Measurements from ENCODE around the gene GJD3. TPM values are rescaled to one million over a fixed set of nuclear protein-coding genes. Genes with fewer than 3 reads are reported as not detected.
A peak's percentile ranks its signal among the peaks of the same experiment; 100 is the strongest.

The GJD3 gene
- polyA plus RNA-seq, 4 donors = 0.32 to 1.1 TPM; not detected in 2

DNA sequence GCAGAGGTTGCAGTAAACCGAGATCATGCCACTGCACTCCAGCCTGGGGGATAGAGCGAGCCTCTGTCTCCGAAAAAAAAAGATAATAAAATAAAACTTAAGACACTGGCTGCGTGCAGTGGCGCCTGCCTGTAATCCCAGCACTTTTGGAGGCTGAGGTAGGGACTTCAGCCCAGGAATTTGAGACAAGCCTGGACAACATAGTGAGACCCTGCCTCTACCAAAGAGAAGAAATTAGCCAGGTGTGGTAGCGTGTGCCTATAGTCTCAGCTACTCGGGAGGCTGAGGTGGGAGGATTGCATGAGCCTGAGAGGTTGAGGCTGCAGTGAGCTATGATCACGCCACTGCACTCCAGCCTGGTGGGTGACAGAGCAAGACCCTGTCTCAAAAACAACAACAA is 28.9 kb downstream of the GJD3 start:
- Histone ChIP-seq H3K36me3 (ENCODE audit: control insufficient read depth in 3 of 3, insufficient read depth in 2 of 3, low read depth in 1 of 3, low read length in 3 of 3) (peaks cover 0 to 76% (median 4%) of the 10 kb centered on the region in 3 donors), H3K9me3 (ENCODE audit: control insufficient read depth in 2 of 2, insufficient read depth in 1 of 2, low read depth in 1 of 2, low read length in 1 of 2) (no peaks in the 10 kb centered on the region), H3K27me3 (ENCODE audit: control insufficient read depth in 3 of 3, insufficient read depth in 3 of 3, low read length in 3 of 3) (no peaks in the 10 kb centered on the region), H3K27ac (ENCODE audit: low read depth in 1 of 3, low read length in 2 of 3) (peak overlapping the region in 1 of 3 donors; percentile 22), H3K4me1 (ENCODE audit: control insufficient read depth in 3 of 3, insufficient read depth in 2 of 3, low read depth in 1 of 3, low read length in 2 of 3) (peaks cover 0 to 16% (median 13%) of the 10 kb centered on the region in 3 donors), H3K4me3 (ENCODE audit: low read depth in 1 of 3, low read length in 3 of 3) (no peak overlapping the region)
- FAIRE-seq (no peak), DNase-seq (no peak)
- WGBS, 3 donors = 85 to 91% (median 91%) methylated on average over 8 of the region's 8 CpGs

DNA sequence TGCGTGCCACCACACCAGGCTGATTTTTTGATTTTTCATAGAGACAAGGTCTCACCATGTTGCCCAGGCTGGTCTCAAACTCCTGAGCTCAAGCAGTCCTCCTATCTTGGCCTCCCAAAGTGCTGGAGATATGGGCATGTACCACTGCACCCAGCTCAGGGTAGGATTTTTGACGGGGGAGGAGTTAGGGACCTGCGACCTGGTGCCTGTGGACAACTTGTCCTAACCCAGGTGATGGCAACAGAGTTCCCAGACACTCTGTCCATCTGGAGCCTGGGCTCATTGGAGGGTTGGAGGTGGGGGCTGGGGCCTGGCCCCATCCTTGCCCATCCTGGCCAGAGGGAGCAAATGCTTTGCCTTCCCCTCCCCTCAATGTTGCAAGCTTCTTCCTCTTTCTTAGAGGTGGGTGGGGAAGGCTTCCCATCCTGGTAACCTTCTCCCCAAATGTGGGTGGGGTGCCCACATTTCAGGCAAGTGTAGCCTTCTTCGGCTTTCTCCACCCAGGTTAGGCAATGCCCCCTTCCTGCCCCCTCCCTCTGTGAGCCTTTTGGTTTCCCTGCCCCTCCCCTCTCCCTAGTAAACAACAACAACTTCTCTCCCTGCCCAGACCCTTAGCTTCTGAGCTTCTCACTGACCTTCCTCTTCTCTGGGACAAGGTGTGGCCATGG is 30.6 kb downstream of the GJD3 start:
- Histone ChIP-seq H3K36me3 (ENCODE audit: control insufficient read depth in 3 of 3, insufficient read depth in 2 of 3, low read depth in 1 of 3, low read length in 3 of 3) (peaks cover 0 to 70% (median 4%) of the 10 kb centered on the region in 3 donors), H3K4me1 (ENCODE audit: control insufficient read depth in 3 of 3, insufficient read depth in 2 of 3, low read depth in 1 of 3, low read length in 2 of 3) (peaks cover 0 to 21% (median 19%) of the 10 kb centered on the region in 3 donors), H3K27me3 (ENCODE audit: control insufficient read depth in 3 of 3, insufficient read depth in 3 of 3, low read length in 3 of 3) (no peaks in the 10 kb centered on the region), H3K27ac (ENCODE audit: low read depth in 1 of 3, low read length in 2 of 3) (peak overlapping the region in 1 of 3 donors; percentile 16), H3K4me3 (ENCODE audit: low read depth in 1 of 3, low read length in 3 of 3) (no peak overlapping the region), H3K9me3 (ENCODE audit: control insufficient read depth in 2 of 2, insufficient read depth in 1 of 2, low read depth in 1 of 2, low read length in 1 of 2) (no peaks in the 10 kb centered on the region)
- no peak for DNase-seq
- 80 to 97% (median 87%) methylated on average over 4 of the region's 4 CpGs for WGBS, 3 donors
- FAIRE-seq = no peak

DNA sequence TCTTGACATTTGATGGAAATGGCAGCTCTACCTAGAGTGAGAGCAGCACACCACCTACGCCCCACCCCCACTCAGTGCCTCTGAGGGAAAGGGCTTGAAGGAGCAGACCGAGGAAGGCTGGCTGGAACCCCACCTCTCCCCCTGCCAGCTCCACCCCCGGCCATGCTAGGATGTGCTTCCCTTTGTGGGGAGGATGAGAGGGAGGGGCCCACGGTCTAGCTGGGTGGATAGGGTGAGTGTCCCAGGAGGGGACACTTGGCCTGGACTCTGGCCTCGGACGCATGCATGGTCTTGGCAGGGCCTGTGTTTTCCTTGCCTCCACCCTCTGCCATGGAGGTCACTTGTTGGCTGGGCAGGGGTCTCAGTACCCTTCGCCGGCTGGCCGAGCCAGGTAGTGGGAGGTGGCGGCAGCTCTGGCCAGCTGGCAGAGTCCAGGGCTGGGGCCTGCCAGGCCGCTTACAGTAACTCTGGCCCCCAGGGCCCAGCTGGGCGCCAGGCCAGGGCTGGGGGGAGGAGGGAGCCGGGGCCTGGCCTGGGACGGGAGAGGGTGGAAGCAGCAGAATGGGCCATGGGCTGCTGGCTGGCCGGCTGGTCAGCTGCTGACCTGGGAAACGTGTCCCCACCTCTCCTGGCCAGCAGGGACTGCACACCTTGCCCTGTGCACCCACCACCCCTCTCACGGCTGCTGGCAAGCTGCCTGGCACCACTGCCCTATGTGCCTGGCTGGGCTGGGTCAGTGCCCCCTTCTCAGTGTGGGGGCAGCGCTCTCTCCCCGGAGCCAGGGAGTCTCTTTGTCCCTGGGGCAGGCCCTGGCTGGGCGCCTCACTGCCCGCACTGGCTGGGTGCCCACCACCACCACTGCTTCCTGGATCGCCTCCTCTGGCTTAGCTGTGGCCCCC is 32.5 kb downstream of the GJD3 start:
- 48 to 77% (median 65%) methylated on average over 12 to 22 of the region's 22 CpGs for WGBS, 3 donors
- DNase-seq = no peak
- peaks cover 7 to 29% (median 29%) of the 10 kb centered on the region in 3 donors for H3K4me1 ChIP-seq (ENCODE audit: control insufficient read depth in 3 of 3, insufficient read depth in 2 of 3, low read depth in 1 of 3, low read length in 2 of 3)
- H3K9me3 ChIP-seq (ENCODE audit: control insufficient read depth in 2 of 2, insufficient read depth in 1 of 2, low read depth in 1 of 2, low read length in 1 of 2) = no peaks in the 10 kb centered on the region
- no peak for FAIRE-seq
- H3K27ac ChIP-seq (ENCODE audit: low read depth in 1 of 3, low read length in 2 of 3) = peak overlapping the region; percentile 5 to 69 (median 21)
- no peak overlapping the region for H3K4me3 ChIP-seq (ENCODE audit: low read depth in 1 of 3, low read length in 3 of 3)
- no peaks in the 10 kb centered on the region for H3K27me3 ChIP-seq (ENCODE audit: control insufficient read depth in 3 of 3, insufficient read depth in 3 of 3, low read length in 3 of 3)
- H3K36me3 ChIP-seq (ENCODE audit: control insufficient read depth in 3 of 3, insufficient read depth in 2 of 3, low read depth in 1 of 3, low read length in 3 of 3) = peaks cover 0 to 65% (median 0%) of the 10 kb centered on the region in 3 donors

DNA sequence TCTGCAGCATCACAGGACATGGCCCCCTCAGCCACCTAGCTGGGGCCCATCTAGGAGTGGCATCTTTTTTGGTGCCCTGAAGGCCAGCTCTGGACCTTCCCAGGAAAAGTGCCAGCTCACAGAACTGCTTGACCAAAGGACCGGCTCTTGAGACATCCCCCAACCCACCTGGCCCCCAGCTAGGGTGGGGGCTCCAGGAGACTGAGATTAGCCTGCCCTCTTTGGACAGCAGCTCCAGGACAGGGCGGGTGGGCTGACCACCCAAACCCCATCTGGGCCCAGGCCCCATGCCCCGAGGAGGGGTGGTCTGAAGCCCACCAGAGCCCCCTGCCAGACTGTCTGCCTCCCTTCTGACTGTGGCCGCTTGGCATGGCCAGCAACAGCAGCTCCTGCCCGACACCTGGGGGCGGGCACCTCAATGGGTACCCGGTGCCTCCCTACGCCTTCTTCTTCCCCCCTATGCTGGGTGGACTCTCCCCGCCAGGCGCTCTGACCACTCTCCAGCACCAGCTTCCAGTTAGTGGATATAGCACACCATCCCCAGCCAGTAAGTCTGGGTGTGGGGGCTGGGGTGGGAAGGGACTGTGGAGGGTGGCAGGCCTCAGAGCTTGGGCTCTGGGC is 33.6 kb downstream of the GJD3 start:
- H3K27ac ChIP-seq (ENCODE audit: low read depth in 1 of 3, low read length in 2 of 3) = peak overlapping the region in 1 of 3 donors; percentile 69
- 90 to 95% (median 92%) methylated on average over 9 to 10 of the region's 10 CpGs for WGBS, 3 donors
- no peaks in the 10 kb centered on the region for H3K27me3 ChIP-seq (ENCODE audit: control insufficient read depth in 3 of 3, insufficient read depth in 3 of 3, low read length in 3 of 3)
- no peak overlapping the region for H3K4me3 ChIP-seq (ENCODE audit: low read depth in 1 of 3, low read length in 3 of 3)
- FAIRE-seq = no peak
- no peak for DNase-seq
- H3K36me3 ChIP-seq (ENCODE audit: control insufficient read depth in 3 of 3, insufficient read depth in 2 of 3, low read depth in 1 of 3, low read length in 3 of 3) = peaks cover 0 to 72% (median 0%) of the 10 kb centered on the region in 3 donors
- no peaks in the 10 kb centered on the region for H3K9me3 ChIP-seq (ENCODE audit: control insufficient read depth in 2 of 2, insufficient read depth in 1 of 2, low read depth in 1 of 2, low read length in 1 of 2)
- H3K4me1 ChIP-seq (ENCODE audit: control insufficient read depth in 3 of 3, insufficient read depth in 2 of 3, low read depth in 1 of 3, low read length in 2 of 3) = peaks cover 17 to 40% (median 38%) of the 10 kb centered on the region in 3 donors

DNA sequence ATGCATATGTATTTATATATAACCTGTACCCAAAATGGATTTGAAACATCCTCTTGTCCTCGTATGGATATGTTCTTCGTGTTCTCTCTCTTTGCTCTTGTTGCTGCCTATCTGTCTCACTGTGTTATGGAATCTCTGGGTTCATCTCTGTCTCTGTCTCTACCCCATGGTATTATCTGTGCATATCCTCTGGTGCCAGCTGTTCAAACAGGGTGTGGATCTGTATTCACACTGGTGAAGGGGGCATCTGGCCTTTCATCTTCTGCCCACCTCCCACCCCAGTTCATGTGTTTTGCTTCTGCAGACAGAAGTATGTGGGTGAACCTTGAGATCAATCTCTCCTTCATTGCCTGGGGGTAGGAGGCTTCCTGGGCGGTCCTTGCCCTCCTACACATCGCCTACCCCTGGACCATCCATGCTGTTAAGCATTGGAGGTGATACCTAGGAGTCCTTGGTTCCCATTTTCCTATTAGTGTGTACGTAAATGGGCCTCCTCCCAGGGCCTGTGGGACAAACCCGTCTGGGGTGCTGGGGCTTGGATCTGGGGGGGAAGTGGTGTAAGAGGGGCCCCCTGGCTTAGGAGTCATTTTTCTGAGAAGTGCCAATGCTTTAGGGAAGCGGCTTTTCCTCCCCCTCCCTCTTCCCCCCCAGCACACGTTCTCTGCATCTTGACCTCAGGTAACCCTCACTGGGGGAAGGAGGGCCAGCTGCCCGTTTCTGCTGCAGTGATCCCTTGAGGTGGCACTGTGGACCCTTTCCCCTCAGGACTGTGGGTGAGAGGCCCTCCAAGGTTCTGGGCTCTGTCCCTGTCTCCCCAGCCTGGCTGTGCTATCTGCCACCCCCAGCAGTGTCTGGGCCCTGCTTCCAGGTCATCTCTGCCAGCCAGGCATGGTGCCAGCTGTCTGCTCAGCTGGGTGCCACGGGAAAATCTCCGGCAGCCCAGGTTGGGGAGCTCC is 34.4 kb downstream of the GJD3 start:
- H3K27me3 ChIP-seq (ENCODE audit: control insufficient read depth in 3 of 3, insufficient read depth in 3 of 3, low read length in 3 of 3) = no peaks in the 10 kb centered on the region
- H3K36me3 ChIP-seq (ENCODE audit: control insufficient read depth in 3 of 3, insufficient read depth in 2 of 3, low read depth in 1 of 3, low read length in 3 of 3) = peaks cover 0 to 69% (median 0%) of the 10 kb centered on the region in 3 donors
- DNase-seq (no peak), FAIRE-seq (no peak)
- peaks cover 18 to 44% (median 43%) of the 10 kb centered on the region in 3 donors for H3K4me1 ChIP-seq (ENCODE audit: control insufficient read depth in 3 of 3, insufficient read depth in 2 of 3, low read depth in 1 of 3, low read length in 2 of 3)
- peak overlapping the region in 1 of 3 donors; percentile 50 for H3K27ac ChIP-seq (ENCODE audit: low read depth in 1 of 3, low read length in 2 of 3)
- WGBS, 3 donors = 32 to 43% (median 35%) methylated on average over 9 to 11 of the region's 11 CpGs
- no peaks in the 10 kb centered on the region for H3K9me3 ChIP-seq (ENCODE audit: control insufficient read depth in 2 of 2, insufficient read depth in 1 of 2, low read depth in 1 of 2, low read length in 1 of 2)
- H3K4me3 ChIP-seq (ENCODE audit: low read depth in 1 of 3, low read length in 3 of 3) = no peak overlapping the region

DNA sequence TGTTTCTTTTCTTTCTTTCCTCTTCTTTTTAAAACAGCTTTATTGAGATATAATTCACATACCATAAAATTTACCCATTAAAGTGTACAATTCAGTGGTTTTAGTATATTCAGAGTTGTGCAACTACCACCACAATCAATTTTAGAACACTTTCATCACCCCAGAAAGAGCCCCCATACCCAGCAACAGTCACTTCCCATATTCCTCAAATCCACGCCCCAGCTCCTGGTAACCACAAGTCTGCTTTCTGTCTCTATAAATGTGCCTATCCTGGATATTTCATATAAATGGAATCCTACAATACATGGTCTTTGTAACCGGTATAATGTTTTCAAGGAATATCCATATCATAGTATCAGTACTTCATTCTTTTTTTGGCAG is 36.2 kb downstream of the GJD3 start:
- WGBS, 3 donors = 91 to 94% (median 92%) methylated on average over 2 of the region's 2 CpGs
- FAIRE-seq = no peak
- no peak for DNase-seq
- Histone ChIP-seq H3K4me1 (ENCODE audit: control insufficient read depth in 3 of 3, insufficient read depth in 2 of 3, low read depth in 1 of 3, low read length in 2 of 3) (peaks cover 18 to 46% (median 43%) of the 10 kb centered on the region in 3 donors), H3K27ac (ENCODE audit: low read depth in 1 of 3, low read length in 2 of 3) (peak overlapping the region in 1 of 3 donors; percentile 38), H3K4me3 (ENCODE audit: low read depth in 1 of 3, low read length in 3 of 3) (no peak overlapping the region), H3K9me3 (ENCODE audit: control insufficient read depth in 2 of 2, insufficient read depth in 1 of 2, low read depth in 1 of 2, low read length in 1 of 2) (no peaks in the 10 kb centered on the region), H3K27me3 (ENCODE audit: control insufficient read depth in 3 of 3, insufficient read depth in 3 of 3, low read length in 3 of 3) (no peaks in the 10 kb centered on the region), H3K36me3 (ENCODE audit: control insufficient read depth in 3 of 3, insufficient read depth in 2 of 3, low read depth in 1 of 3, low read length in 3 of 3) (peaks cover 0 to 58% (median 0%) of the 10 kb centered on the region in 3 donors)

DNA sequence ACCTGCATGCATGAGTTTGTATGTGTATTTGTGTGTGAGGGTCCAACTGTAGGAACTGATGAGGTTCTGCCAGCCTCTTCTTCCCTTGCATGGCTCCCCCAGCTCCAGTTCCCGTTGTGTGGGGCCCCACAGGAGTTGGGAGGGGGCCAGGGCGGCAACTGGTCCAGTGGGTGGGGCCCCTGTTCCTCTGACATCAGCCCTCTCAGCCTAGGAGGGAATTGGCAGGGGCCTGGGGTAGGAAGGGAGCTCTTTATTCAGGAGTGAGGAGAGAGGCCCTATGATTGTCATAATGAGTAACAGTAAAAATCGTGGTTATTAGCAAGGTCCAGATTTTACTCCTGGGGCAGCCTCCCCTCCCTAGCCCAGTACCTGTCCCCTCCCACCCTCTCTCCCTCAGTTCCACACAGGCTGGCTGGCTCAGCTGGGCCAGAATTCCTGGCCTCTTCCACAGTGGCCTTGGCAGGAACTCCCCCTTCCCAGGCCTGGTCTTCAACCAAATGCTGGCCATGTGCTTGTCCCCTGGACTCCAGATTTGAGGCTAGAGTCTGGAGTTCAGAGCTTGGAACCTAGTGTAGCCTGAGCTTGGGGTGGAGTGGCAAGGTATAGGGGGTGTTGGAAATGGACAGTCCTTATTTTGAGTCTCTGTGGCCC is 36.7 kb downstream of the GJD3 start:
- Histone ChIP-seq H3K27ac (ENCODE audit: low read depth in 1 of 3, low read length in 2 of 3) (peak overlapping the region in 1 of 3 donors; percentile 38), H3K9me3 (ENCODE audit: control insufficient read depth in 2 of 2, insufficient read depth in 1 of 2, low read depth in 1 of 2, low read length in 1 of 2) (no peaks in the 10 kb centered on the region), H3K4me1 (ENCODE audit: control insufficient read depth in 3 of 3, insufficient read depth in 2 of 3, low read depth in 1 of 3, low read length in 2 of 3) (peaks cover 18 to 51% (median 43%) of the 10 kb centered on the region in 3 donors), H3K4me3 (ENCODE audit: low read depth in 1 of 3, low read length in 3 of 3) (no peak overlapping the region), H3K27me3 (ENCODE audit: control insufficient read depth in 3 of 3, insufficient read depth in 3 of 3, low read length in 3 of 3) (no peaks in the 10 kb centered on the region), H3K36me3 (ENCODE audit: control insufficient read depth in 3 of 3, insufficient read depth in 2 of 3, low read depth in 1 of 3, low read length in 3 of 3) (peaks cover 0 to 53% (median 0%) of the 10 kb centered on the region in 3 donors)
- DNase-seq (no peak), FAIRE-seq (no peak)
- 13 to 26% (median 21%) methylated on average over 3 of the region's 3 CpGs for WGBS, 3 donors
